Measurements from ENCODE around the gene TGM6.

The TGM6 gene

GRCh38 chr20:2431185-2431584 lies 50.5 kb downstream of the TGM6 start:
- no peak for DNase-seq
- TF ChIP-seq CTCF (IDR thresholded peaks at IDR 0.05; ENCODE audit: low read depth, low read length): no peak
- no peak overlapping the region for H3K27ac ChIP-seq
- no peaks in the 10 kb centered on the region for H3K9me3 ChIP-seq (ENCODE audit: severe bottlenecking)
- no peak overlapping the region for H3K4me3 ChIP-seq (ENCODE audit: low read depth, low read length)
- no peaks in the 10 kb centered on the region for H3K27me3 ChIP-seq (ENCODE audit: insufficient read depth, low read depth, severe bottlenecking)
- H3K36me3 ChIP-seq: no peaks in the 10 kb centered on the region

GRCh38 chr20:2446845-2447244 lies 66.1 kb downstream of the TGM6 start:
- no peak for TF ChIP-seq CTCF (IDR thresholded peaks at IDR 0.05; ENCODE audit: low read depth, low read length)
- Histone ChIP-seq H3K36me3 (no peaks in the 10 kb centered on the region), H3K27ac (no peak overlapping the region), H3K4me3 (ENCODE audit: low read depth, low read length) (no peak overlapping the region), H3K27me3 (ENCODE audit: insufficient read depth, low read depth, severe bottlenecking) (no peaks in the 10 kb centered on the region), H3K9me3 (ENCODE audit: severe bottlenecking) (no peaks in the 10 kb centered on the region)
- no peak for DNase-seq

- H3K27ac ChIP-seq: no peak overlapping the region
- no peaks in the 10 kb centered on the region for H3K9me3 ChIP-seq (ENCODE audit: severe bottlenecking)
- DNase-seq: no peak
- H3K36me3 ChIP-seq: no peaks in the 10 kb centered on the region
- no peaks in the 10 kb centered on the region for H3K27me3 ChIP-seq (ENCODE audit: insufficient read depth, low read depth, severe bottlenecking)
- no peak overlapping the region for H3K4me3 ChIP-seq (ENCODE audit: low read depth, low read length)
- TF ChIP-seq CTCF (IDR thresholded peaks at IDR 0.05; ENCODE audit: low read depth, low read length): no peak
These were observed 68.7 kb downstream of the TGM6 start for GRCh38 chr20:2449386-2449785.

GRCh38 chr20:2451422-2451821 lies 70.7 kb downstream of the TGM6 start:
- H3K36me3 ChIP-seq: no peaks in the 10 kb centered on the region
- H3K9me3 ChIP-seq (ENCODE audit: severe bottlenecking): no peaks in the 10 kb centered on the region
- no peaks in the 10 kb centered on the region for H3K27me3 ChIP-seq (ENCODE audit: insufficient read depth, low read depth, severe bottlenecking)
- no peak overlapping the region for H3K27ac ChIP-seq
- no peak for TF ChIP-seq CTCF (IDR thresholded peaks at IDR 0.05; ENCODE audit: low read depth, low read length)
- no peak for DNase-seq
- no peak overlapping the region for H3K4me3 ChIP-seq (ENCODE audit: low read depth, low read length)

GRCh38 chr20:2451939-2452732 lies 71.4 kb downstream of the TGM6 start:
- TF ChIP-seq CTCF (IDR thresholded peaks at IDR 0.05; ENCODE audit: low read depth, low read length): peak; percentile 86
- H3K4me3 ChIP-seq (ENCODE audit: low read depth, low read length): no peak overlapping the region
- no peaks in the 10 kb centered on the region for H3K36me3 ChIP-seq
- peak; percentile 85 for DNase-seq
- H3K9me3 ChIP-seq (ENCODE audit: severe bottlenecking): no peaks in the 10 kb centered on the region
- no peaks in the 10 kb centered on the region for H3K27me3 ChIP-seq (ENCODE audit: insufficient read depth, low read depth, severe bottlenecking)
- no peak overlapping the region for H3K27ac ChIP-seq

- no peak overlapping the region for H3K27ac ChIP-seq
- H3K36me3 ChIP-seq: peaks cover 2% of the 10 kb centered on the region
- no peak for TF ChIP-seq CTCF (IDR thresholded peaks at IDR 0.05; ENCODE audit: low read depth, low read length)
- H3K9me3 ChIP-seq (ENCODE audit: severe bottlenecking): no peaks in the 10 kb centered on the region
- DNase-seq: no peak
- H3K27me3 ChIP-seq (ENCODE audit: insufficient read depth, low read depth, severe bottlenecking): no peaks in the 10 kb centered on the region
- H3K4me3 ChIP-seq (ENCODE audit: low read depth, low read length): no peak overlapping the region
These were observed 73.1 kb downstream of the TGM6 start for GRCh38 chr20:2453792-2454191.
